Stimulated activated CD8-positive, alpha-beta memory T cell treated with anti-CD3 and anti-CD28 coated beads, Interleukin-4, amount 100 ng/mL, for 48 hours (primary cell): ENCODE data around the gene NKIRAS2.
A peak's percentile ranks its signal among the peaks of the same experiment; 100 is the strongest.

Experiments used
- DNase-seq: peaks from one replicate; pipeline ENCODE4 v3.0.0-alpha.2; 2020

Gene NKIRAS2

GRCh38 chr17:42059815-42060214, 39.9 kb downstream of the NKIRAS2 start:
- DNase-seq = no peak

DNA sequence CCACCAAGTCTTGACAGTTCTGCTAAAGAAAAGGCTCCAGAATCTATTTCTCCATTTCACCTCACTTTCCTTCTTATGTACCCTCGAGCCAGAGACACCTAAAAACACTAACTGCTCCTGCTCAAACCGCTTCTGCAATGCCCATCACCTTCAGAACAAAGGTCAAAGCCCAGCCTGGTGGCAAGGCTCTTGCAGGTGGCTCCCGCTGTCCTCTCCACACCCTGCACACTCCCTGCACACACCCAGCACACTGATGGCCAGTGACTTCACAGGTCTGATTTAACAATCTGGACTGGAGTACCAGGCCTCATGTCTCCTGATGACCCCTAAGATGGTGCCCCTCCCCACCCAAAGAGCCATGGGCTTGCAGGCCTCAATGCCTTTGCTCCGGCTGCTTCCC, 40.3 kb downstream of the NKIRAS2 start:
- no peak for DNase-seq

DNA sequence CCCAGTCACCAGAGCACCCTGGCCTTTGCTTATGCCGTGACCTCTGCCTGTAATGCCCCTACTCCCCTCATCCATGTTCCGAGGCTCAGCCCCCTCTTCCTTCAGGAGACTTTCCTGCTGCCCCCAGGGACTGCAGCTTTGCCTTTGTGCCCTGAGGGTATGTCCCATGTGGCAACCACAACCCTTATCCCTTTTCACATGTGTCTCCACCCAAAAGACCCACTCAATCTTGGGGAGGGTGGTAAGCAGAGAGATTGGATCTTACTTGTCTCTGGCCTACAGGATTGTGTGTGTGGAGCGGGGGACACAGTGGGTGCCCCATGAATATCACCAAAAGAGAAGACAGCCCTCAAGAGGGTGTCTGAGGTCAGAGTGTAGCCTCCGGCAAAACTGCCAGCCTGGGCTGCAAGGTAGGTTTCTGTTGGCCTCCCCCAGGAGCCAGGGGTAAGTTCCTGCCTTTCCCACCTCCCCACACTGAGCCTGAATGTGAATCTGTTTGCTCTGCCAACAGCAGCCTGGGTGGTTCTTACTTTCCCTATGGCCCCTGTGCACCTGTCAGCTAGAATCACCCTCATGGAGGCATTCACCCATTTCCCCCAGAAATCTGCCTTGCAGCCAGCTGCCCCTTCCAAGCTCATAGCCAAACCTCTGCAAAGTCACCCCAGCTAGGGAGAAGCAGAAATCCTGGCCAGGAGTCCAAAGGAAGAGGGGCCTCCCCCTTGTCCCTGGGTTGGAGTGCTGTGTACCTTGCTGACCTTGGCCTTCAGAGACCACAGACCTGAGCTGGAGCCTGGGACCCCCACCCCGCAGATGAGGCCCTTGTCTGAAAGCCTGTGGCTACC, 42.0 kb downstream of the NKIRAS2 start:
- DNase-seq = no peak

DNA sequence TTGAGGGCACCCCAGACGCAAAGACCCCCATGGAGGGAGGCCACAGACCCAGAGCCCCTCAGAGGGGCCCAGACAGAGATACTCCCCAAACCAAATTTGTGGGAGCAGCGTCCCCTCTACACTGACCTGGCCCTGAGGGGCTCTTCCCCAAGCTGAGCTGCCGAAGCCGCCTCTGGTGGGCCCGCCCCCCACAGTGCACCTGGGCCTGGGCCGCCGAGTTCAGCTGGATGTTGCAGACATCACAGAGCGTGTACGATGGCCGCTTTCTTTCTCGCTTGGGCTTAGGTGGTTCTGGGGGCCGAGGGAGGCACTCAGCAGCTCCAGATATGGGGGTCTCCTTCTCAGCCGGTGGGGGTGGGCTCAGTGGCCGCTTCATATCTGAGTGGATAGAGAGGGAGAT, 42.8 kb downstream of the NKIRAS2 start:
- DNase-seq = no peak

DNA sequence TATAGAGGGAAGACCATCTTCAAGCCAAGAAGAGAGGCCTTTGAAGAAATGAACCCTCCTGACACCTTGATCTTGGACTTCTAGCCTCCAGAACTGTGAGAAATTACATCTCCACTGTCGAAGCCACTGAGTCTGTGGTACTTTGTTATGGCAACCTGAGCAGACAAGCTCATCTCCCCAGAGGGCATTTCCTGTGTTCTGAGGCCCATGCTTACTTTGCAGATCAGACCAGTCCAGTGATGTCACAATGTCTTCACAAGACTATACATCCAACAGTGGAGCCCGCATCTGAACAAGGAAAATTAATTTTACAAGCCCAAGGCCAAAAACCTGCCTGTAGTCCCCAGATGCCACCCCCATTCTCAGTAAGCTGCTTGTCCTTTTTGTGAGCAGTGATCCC, 45.3 kb downstream of the NKIRAS2 start:
- DNase-seq = no peak

DNA sequence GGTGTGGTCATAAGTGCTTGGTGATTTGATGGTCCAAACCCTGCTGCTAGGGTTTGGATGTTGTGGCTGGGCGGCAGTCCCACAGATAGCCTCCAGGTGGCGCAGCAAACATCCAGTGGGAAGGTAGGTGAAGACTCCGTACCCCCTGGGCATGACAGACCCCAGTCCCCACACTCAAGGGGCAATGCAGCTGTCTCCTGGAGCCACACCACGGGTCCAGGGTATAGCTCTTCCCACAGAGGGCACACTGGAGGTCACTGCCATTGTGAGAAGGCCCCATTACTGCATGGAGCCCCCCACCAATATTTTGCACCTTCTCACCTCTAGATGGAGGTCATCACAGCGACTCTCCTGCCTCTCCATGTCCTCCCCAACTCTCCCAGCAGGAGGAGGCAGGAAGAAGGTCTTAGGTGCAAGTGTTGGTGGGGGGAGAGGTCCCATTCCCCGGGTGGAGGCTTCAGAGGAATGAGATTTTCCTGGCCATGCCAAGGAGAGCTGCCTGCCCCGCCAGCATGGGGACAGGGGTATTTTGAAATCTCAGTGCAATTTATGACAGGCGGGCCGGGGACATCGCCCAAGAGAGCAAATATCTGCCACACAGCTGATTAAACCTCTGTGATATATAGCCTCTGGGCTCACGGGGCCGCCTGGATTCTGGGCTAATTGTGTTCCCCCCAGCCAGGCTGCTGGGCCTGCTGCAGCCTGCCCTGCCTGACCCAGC, 47.6 kb downstream of the NKIRAS2 start:
- peak; percentile 92 for DNase-seq

DNA sequence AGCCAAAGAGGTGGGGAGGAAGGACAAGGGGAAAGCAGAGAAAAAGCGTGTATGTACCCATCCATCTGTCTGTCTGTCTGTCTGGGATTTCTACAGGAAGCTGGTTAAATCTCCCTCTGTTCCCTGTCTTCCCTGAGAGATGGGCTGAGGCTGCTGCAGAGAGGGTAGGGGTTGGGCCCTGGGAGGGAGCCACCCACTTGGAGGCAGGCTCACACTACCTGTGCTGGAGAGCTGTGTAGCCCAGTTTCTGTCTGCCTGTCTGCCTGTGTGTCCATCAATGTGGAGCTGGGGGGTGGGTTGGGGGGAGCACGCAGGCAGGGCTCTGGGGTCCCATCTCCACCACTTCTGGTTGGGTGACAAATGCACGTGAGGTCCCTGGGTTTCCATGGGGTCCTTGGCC, 49.1 kb downstream of the NKIRAS2 start:
- DNase-seq = no peak

- DNase-seq = peak; percentile 47
These were observed 51.9 kb downstream of the NKIRAS2 start for GRCh38 chr17:42071810-42072209.

GRCh38 chr17:42072323-42073187, 52.7 kb downstream of the NKIRAS2 start:
- DNase-seq = no peak
